BLaER1 treated with 17β-estradiol and CSF1 and Interleukin-3, amounts not matched to agents 10 nM and 100 nM (cell line): ENCODE results near the gene SEMA5A.

Experiments
- H3K27ac ChIP-seq, 11 experiments: shearing (Covaris generic); formaldehyde crosslinking; 2 replicates each; pipeline ENCODE4 v1.8.1; 2022
- H3K27me3 ChIP-seq, 11 experiments: shearing (Covaris generic); formaldehyde crosslinking; 2 replicates each; pipeline ENCODE4 v1.8.1; 2022
- H3K36me3 ChIP-seq, 11 experiments: shearing (Covaris generic); formaldehyde crosslinking; 2 replicates each; pipeline ENCODE4 v1.8.1; 2022
- H3K4me1 ChIP-seq, 10 experiments: shearing (Covaris generic); formaldehyde crosslinking; 2 replicates each; pipeline ENCODE4 v1.8.1; 2022
- H3K4me2 ChIP-seq, 11 experiments: shearing (Covaris generic); formaldehyde crosslinking; 2 replicates each; pipeline ENCODE4 v1.8.1; 2022
- H3K4me3 ChIP-seq, 10 experiments: shearing (Covaris generic); formaldehyde crosslinking; 2 replicates each; pipeline ENCODE4 v1.8.1; 2022
- H3K9ac ChIP-seq, 11 experiments: shearing (Covaris generic); formaldehyde crosslinking; 2 replicates each; pipeline ENCODE4 v1.8.1; 2022
- H3K9me3 ChIP-seq, 11 experiments: shearing (Covaris generic); formaldehyde crosslinking; replicated peaks in 1 of 11; 2 replicates each; pipeline ENCODE4 v1.8.1; 2022
- H4K20me1 ChIP-seq, 11 experiments: shearing (Covaris generic); formaldehyde crosslinking; 2 replicates each; pipeline ENCODE4 v1.8.1; 2022
- Cebpa-rat ChIP-seq, 11 experiments: shearing (Covaris generic); IDR thresholded peaks; 2 replicates each; pipeline ENCODE4 v1.8.1; 2022

Gene SEMA5A

DNA sequence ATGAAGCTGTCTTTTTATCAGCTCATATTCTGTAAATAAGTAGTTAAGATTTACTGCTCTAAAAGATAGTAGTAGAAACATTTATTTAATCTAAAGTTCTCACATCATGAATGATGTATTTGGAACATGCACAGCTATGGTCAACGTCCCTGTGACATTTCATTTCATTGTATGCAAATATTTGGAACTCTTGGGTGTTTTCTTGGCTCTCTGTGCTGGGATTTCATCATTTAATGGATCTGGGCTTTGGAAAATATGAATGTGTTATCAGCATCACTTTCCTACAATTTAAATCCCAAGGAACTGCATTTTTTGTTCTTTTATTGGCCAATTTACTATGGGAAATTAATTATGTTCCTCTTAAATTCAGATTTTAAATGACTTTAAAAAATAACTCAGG is 462.9 kb downstream of the SEMA5A start:
- Histone ChIP-seq H3K36me3 (peaks cover 0 to 8% (median 0%) of the 10 kb centered on the region in 11 experiments; a peak in 1 of 22 replicates), H3K4me1 (no peaks in the 10 kb centered on the region), H3K9ac (no peak overlapping the region), H3K27ac (no peak overlapping the region), H3K27me3 (no peaks in the 10 kb centered on the region), H3K4me2 (no peak overlapping the region), H3K4me3 (no peak overlapping the region), H4K20me1 (no peaks in the 10 kb centered on the region), H3K9me3 (peaks cover 17 to 46% (median 31%) of the 10 kb centered on the region in 11 experiments)
- TF ChIP-seq Cebpa-rat (IDR thresholded peaks at IDR 0.05) = no peak

DNA sequence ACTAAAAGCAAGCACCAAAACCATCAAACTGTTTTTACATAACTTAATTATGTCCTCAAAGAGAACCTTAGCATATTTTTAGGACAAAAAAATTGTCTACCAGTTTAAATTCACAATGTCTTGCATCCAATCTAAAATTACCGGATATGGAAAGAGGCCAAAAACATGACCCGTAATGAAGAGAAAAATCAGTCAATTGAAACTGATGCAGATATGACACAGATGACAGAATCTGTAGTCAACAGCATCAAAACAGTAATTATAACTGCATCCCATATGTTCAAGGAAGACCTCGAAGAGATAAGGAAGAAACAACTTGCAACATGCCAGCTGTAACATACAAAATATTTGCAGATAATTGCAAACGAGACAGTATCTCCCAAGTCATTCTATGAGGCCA is 473.2 kb downstream of the SEMA5A start:
- Histone ChIP-seq H3K4me2 (peak overlapping the region in 3 of 11 experiments; percentile 2 to 40 (median 19); a peak in 4 of 22 replicates), H3K9me3 (peaks cover 24 to 98% (median 69%) of the 10 kb centered on the region in 11 experiments), H4K20me1 (no peaks in the 10 kb centered on the region), H3K36me3 (peaks cover 0 to 3% (median 0%) of the 10 kb centered on the region in 11 experiments; a peak in 2 of 22 replicates), H3K27ac (peak overlapping the region in 1 of 11 experiments; percentile 30; a peak in 1 of 22 replicates), H3K27me3 (no peaks in the 10 kb centered on the region), H3K9ac (no peak overlapping the region), H3K4me3 (peak overlapping the region in 2 of 10 experiments; percentile 3 to 18; a peak in 1 of 20 replicates), H3K4me1 (peaks cover 0 to 50% (median 1%) of the 10 kb centered on the region in 10 experiments; a peak in 8 of 20 replicates)
- no peak for TF ChIP-seq Cebpa-rat (IDR thresholded peaks at IDR 0.05)

DNA sequence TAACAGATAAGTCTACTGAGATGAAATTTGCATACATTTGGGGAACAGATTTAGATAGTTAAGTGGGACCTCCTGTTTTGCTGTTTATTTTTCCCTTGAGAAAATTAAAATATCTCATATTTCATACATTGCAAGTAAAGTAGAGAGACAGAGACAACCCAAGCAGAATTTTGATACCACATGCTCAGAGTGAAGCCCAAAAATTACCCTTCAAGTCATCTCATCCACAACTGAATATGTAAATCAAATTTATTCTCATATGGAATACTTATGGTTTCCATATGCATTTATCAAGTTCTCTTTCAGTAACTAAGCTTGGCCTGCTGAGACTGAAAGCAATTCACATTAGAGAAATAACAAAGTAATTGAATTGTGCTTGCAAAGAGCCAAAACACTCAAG is 474.4 kb downstream of the SEMA5A start:
- peaks cover 24 to 98% (median 78%) of the 10 kb centered on the region in 11 experiments for H3K9me3 ChIP-seq
- no peak overlapping the region for H3K27ac ChIP-seq
- H3K4me3 ChIP-seq = peak overlapping the region in 4 of 10 experiments; percentile 0 to 18 (median 4); a peak in 3 of 20 replicates
- H4K20me1 ChIP-seq = no peaks in the 10 kb centered on the region
- H3K36me3 ChIP-seq = peaks cover 0 to 3% (median 0%) of the 10 kb centered on the region in 11 experiments; a peak in 2 of 22 replicates
- peak overlapping the region in 2 of 11 experiments; percentile 19 to 40; a peak in 4 of 22 replicates for H3K4me2 ChIP-seq
- TF ChIP-seq Cebpa-rat (IDR thresholded peaks at IDR 0.05) = no peak
- H3K9ac ChIP-seq = no peak overlapping the region
- H3K27me3 ChIP-seq = no peaks in the 10 kb centered on the region
- H3K4me1 ChIP-seq = peaks cover 0 to 51% (median 1%) of the 10 kb centered on the region in 10 experiments; a peak in 8 of 20 replicates

DNA sequence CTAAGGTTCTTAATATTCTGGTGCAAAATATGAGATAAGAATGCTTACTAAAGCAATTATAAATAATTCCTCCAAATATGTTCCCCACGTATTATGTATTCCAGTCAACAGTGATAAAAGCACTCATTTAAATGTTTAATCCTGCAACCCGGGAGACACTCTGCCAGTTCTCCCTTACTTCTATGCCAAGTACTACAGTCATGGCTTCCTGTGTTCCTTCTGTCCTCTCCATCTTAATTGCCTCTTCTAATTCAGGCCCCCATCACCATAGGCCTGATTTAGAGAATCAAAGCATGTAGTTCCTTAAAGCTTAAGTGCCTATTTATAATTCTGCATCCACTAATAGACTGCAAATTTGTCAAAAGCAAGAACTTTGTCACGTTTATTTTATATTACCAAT is 474.8 kb downstream of the SEMA5A start:
- H3K9me3 ChIP-seq = peaks cover 24 to 100% (median 82%) of the 10 kb centered on the region in 11 experiments
- peaks cover 0 to 3% (median 0%) of the 10 kb centered on the region in 11 experiments; a peak in 2 of 22 replicates for H3K36me3 ChIP-seq
- H3K4me1 ChIP-seq = peaks cover 0 to 56% (median 3%) of the 10 kb centered on the region in 10 experiments; a peak in 11 of 20 replicates
- no peak for TF ChIP-seq Cebpa-rat (IDR thresholded peaks at IDR 0.05)
- H3K4me3 ChIP-seq = peak overlapping the region in 2 of 10 experiments; percentile 4 to 18; a peak in 2 of 20 replicates
- H3K9ac ChIP-seq = no peak overlapping the region
- H4K20me1 ChIP-seq = no peaks in the 10 kb centered on the region
- H3K27ac ChIP-seq = no peak overlapping the region
- H3K27me3 ChIP-seq = no peaks in the 10 kb centered on the region
- H3K4me2 ChIP-seq = peak overlapping the region in 1 of 11 experiments; percentile 40; a peak in 4 of 22 replicates

DNA sequence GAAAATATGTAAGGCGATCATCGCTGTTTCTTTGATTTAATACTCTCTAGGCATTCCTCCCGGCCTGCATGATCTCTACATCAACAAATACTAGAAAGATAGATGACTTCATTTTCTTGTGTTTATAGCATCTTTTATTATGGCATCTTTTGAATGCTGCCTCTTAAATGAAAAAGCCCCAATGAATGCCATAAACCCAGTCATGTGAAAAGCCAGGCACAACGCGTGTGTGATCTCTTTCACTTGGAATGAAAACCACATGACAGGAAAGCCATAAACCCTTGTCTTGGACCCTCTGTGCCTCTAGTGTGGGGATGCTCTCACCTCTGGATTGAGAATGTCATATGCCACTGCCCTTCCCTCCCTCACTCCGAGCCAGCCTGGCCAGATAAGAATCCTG is 476.2 kb downstream of the SEMA5A start:
- H3K4me2 ChIP-seq = no peak overlapping the region
- H4K20me1 ChIP-seq = no peaks in the 10 kb centered on the region
- no peak overlapping the region for H3K27ac ChIP-seq
- no peak overlapping the region for H3K9ac ChIP-seq
- H3K36me3 ChIP-seq = peaks cover 0 to 1% (median 0%) of the 10 kb centered on the region in 11 experiments; a peak in 2 of 22 replicates
- no peak for TF ChIP-seq Cebpa-rat (IDR thresholded peaks at IDR 0.05)
- H3K27me3 ChIP-seq = no peaks in the 10 kb centered on the region
- peaks cover 0 to 70% (median 14%) of the 10 kb centered on the region in 10 experiments; a peak in 12 of 20 replicates for H3K4me1 ChIP-seq
- peaks cover 24 to 86% (median 73%) of the 10 kb centered on the region in 11 experiments for H3K9me3 ChIP-seq
- H3K4me3 ChIP-seq = no peak overlapping the region

DNA sequence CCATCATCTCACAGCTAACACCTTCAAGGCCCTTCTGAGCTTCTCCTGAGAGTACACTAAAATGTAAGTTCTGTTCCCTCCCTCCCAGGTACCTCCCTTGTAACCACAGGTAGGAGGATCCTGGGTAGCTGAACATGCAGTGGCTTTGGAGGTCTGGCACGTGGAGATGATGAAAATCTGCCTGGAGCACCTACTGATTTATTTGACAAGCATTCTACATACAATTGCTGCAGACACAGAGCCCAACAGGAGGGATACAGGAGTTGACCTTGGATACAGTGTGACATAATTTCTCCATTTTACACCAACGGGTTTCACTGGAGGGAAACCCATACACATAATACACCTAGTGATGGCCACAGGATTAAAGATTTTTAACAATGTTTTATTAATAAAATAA is 478.7 kb downstream of the SEMA5A start:
- H3K4me3 ChIP-seq = no peak overlapping the region
- no peaks in the 10 kb centered on the region for H3K27me3 ChIP-seq
- peaks cover 15 to 63% (median 52%) of the 10 kb centered on the region in 11 experiments for H3K9me3 ChIP-seq
- no peak for TF ChIP-seq Cebpa-rat (IDR thresholded peaks at IDR 0.05)
- no peaks in the 10 kb centered on the region for H3K36me3 ChIP-seq
- H4K20me1 ChIP-seq = no peaks in the 10 kb centered on the region
- no peak overlapping the region for H3K9ac ChIP-seq
- peaks cover 0 to 79% (median 32%) of the 10 kb centered on the region in 10 experiments; a peak in 16 of 20 replicates for H3K4me1 ChIP-seq
- H3K27ac ChIP-seq = no peak overlapping the region
- no peak overlapping the region for H3K4me2 ChIP-seq

DNA sequence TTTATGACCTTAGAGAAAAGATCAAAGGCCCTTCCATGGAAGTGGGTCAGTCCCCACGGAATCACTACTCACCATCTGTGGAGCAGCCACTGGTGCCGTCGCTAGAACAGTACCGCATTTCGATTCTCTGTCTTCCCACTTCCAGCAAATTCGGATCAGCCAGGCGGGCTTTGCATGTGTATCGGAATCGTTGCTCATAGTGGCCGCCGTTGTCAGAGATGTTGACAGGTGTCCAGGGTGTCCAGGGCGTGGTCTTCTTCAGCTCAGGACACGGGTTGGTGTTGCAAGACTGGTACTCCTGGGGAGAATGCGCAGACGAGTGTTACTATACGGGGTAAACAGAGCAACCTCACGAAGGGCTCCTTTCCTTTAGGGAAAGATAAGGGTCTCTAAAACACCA is 479.5 kb downstream of the SEMA5A start:
- no peak for TF ChIP-seq Cebpa-rat (IDR thresholded peaks at IDR 0.05)
- Histone ChIP-seq H3K36me3 (no peaks in the 10 kb centered on the region), H3K4me3 (no peak overlapping the region), H4K20me1 (no peaks in the 10 kb centered on the region), H3K4me1 (peaks cover 0 to 79% (median 40%) of the 10 kb centered on the region in 10 experiments; a peak in 16 of 20 replicates), H3K27me3 (no peaks in the 10 kb centered on the region), H3K4me2 (peak overlapping the region in 5 of 11 experiments; percentile 29 to 79 (median 67); a peak in 7 of 22 replicates), H3K9ac (no peak overlapping the region), H3K9me3 (peaks cover 14 to 55% (median 44%) of the 10 kb centered on the region in 11 experiments; a peak in 20 of 22 replicates), H3K27ac (no peak overlapping the region)

DNA sequence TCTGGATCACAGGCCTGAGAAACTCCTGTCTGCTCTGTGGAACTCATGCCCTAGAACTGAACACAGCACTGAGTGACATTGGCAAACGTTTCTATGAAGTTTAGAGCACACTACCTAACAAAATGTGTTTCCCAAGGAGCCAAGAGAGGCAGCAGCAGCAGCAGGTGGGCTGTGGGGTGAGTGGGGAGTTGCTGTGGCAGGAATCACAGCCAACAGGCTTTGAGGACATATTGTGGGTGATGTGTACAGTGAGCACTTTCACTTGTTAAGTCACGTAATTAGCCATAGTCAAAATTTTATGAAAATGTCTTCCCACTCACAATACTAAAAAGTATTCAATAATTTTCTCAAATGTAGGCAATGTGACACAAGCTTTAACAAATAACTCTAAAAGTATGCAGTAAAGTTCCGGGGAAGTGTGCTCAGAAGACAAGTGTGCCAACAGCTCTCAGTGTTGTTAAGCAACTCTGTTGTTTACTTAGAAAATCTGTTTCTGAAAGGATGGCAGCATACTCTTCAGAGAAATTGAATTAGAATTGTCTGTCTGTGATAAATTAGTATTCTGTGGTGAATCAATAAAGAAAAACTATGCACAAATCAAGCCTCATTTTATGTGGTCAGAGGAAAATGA is 482.1 kb downstream of the SEMA5A start:
- H3K27me3 ChIP-seq = no peaks in the 10 kb centered on the region
- peaks cover 5 to 81% (median 66%) of the 10 kb centered on the region in 10 experiments; a peak in 17 of 20 replicates for H3K4me1 ChIP-seq
- H3K4me2 ChIP-seq = peak overlapping the region in 9 of 11 experiments; percentile 12 to 89 (median 70); a peak in 16 of 22 replicates
- H3K9me3 ChIP-seq = peaks cover 7 to 29% (median 18%) of the 10 kb centered on the region in 11 experiments; a peak in 20 of 22 replicates
- H3K9ac ChIP-seq = peak overlapping the region in 2 of 11 experiments; percentile 22 to 24; a peak in 3 of 22 replicates
- H3K27ac ChIP-seq = peak overlapping the region in 3 of 11 experiments; percentile 7 to 64 (median 31); a peak in 5 of 22 replicates
- no peak for TF ChIP-seq Cebpa-rat (IDR thresholded peaks at IDR 0.05)
- H3K4me3 ChIP-seq = no peak overlapping the region
- H4K20me1 ChIP-seq = no peaks in the 10 kb centered on the region; a peak in 1 of 22 replicates
- H3K36me3 ChIP-seq = no peaks in the 10 kb centered on the region

DNA sequence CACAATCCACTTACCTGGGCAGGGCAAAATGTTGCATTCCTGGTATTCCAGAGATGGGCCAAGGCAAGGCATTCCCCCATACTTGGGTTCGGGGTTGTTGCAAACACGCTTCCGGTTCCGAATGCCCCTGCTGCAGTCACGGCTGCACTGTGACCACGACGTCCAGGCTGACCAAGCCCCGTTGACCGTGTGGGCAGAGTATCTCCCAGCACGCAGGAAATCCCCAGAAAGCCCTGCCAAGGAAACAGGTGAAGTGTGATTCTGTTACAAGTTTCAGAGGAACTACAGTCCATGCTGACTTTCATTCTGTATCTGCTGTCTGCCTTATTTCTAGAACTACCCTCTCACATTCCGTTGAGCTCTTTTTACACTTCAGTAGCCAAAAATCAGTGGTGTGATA is 483.0 kb downstream of the SEMA5A start:
- no peak for TF ChIP-seq Cebpa-rat (IDR thresholded peaks at IDR 0.05)
- Histone ChIP-seq H3K4me3 (peak overlapping the region in 1 of 10 experiments; percentile 4; a peak in 2 of 20 replicates), H3K27me3 (no peaks in the 10 kb centered on the region), H3K9ac (0 out of 22 replicates have a peak overlapping the region, but pooled peaks of 1 of the 11 experiments have one; percentile 39), H3K9me3 (peaks cover 0 to 21% (median 9%) of the 10 kb centered on the region in 11 experiments; a peak in 16 of 22 replicates), H3K36me3 (no peaks in the 10 kb centered on the region), H4K20me1 (no peaks in the 10 kb centered on the region; a peak in 1 of 22 replicates), H3K4me1 (peaks cover 5 to 87% (median 74%) of the 10 kb centered on the region in 10 experiments; a peak in 17 of 20 replicates), H3K27ac (peak overlapping the region in 3 of 11 experiments; percentile 7 to 64 (median 21); a peak in 4 of 22 replicates), H3K4me2 (peak overlapping the region; percentile 10 to 89 (median 64); a peak in 21 of 22 replicates)
